Keratinocyte (primary cell): ENCODE measurements around the gene CLOCK. TPM values are rescaled to one million over a fixed set of nuclear protein-coding genes. Genes with fewer than 3 reads are reported as not detected.

Experiments used
- DNase-seq: peaks from one replicate; pipeline ENCODE4 v3.0.0-alpha.2; 2011; ENCODE audit warnings: low read depth, missing footprints, low spot score
- FAIRE-seq: peaks from 2 replicates; lab custom pipeline; 2011; peaks lifted over from hg19 to GRCh38; lab: Jason Lieb, UNC
- H2AFZ ChIP-seq: 2 replicates; pipeline ENCODE4 v1.6.0; 2012; ENCODE audit warnings: low read length, control low read depth, inconsistent platforms; ENCODE audit not compliant: control insufficient read depth
- H3K27ac ChIP-seq: 2 replicates; pipeline ENCODE4 v1.5.1; 2011; ENCODE audit warnings: low read length; ENCODE audit not compliant: control insufficient read depth, insufficient read depth
- H3K27me3 ChIP-seq: 3 replicates; pipeline ENCODE4 v1.6.0; 2011; ENCODE audit warnings: low read length; ENCODE audit not compliant: control insufficient read depth, insufficient read depth; ENCODE audit errors: extremely low read depth
- H3K36me3 ChIP-seq, 2 experiments: 2 replicates in 1 of 2; 3 replicates in 1 of 2; pipeline ENCODE4 v1.5.1; 2011; ENCODE audit warnings: low read length in 2 of 2, mild to moderate bottlenecking in 1 of 2; ENCODE audit not compliant: control insufficient read depth in 2 of 2, insufficient read depth in 2 of 2; ENCODE audit errors: extremely low read depth in 1 of 2
- H3K4me1 ChIP-seq: 3 replicates; pipeline ENCODE4 v1.5.1; 2011; ENCODE audit warnings: low read length; ENCODE audit not compliant: control insufficient read depth, insufficient read depth; ENCODE audit errors: extremely low read depth
- H3K4me2 ChIP-seq: 3 replicates; pipeline ENCODE4 v1.6.0; 2011; ENCODE audit warnings: low read depth, low read length; ENCODE audit not compliant: control insufficient read depth, insufficient read depth; ENCODE audit errors: extremely low read depth
- H3K4me3 ChIP-seq, 3 experiments: fragments of 200-600 bp in 1 of 3; sonication (generic) in 1 of 3; 2 replicates in 2 of 3; 3 replicates in 1 of 3; pipeline ENCODE4 v1.5.1; 2011 to 2016; ENCODE audit warnings: low read length in 3 of 3, mild to moderate bottlenecking in 3 of 3, control low read depth in 2 of 3, inconsistent platforms in 1 of 3, low read depth in 1 of 3, mixed read lengths in 1 of 3, mixed run types in 1 of 3, moderate library complexity in 1 of 3; ENCODE audit not compliant: control insufficient read depth in 2 of 3, insufficient read depth in 2 of 3; ENCODE audit errors: extremely low read depth in 1 of 3
- H3K79me2 ChIP-seq: 2 replicates; pipeline ENCODE4 v1.6.0; 2012; ENCODE audit warnings: low read length; ENCODE audit not compliant: control insufficient read depth, insufficient read depth
- H3K9ac ChIP-seq: 3 replicates; pipeline ENCODE4 v1.6.0; 2011; ENCODE audit warnings: low read length; ENCODE audit not compliant: control insufficient read depth, insufficient read depth; ENCODE audit errors: extremely low read depth
- H3K9me1 ChIP-seq: 3 replicates; pipeline ENCODE4 v1.6.0; 2011; ENCODE audit warnings: low read length; ENCODE audit not compliant: control insufficient read depth, insufficient read depth; ENCODE audit errors: extremely low read depth
- H3K9me3 ChIP-seq: 2 replicates; pipeline ENCODE4 v1.5.1; 2012; ENCODE audit warnings: low read depth, low read length; ENCODE audit not compliant: control insufficient read depth
- H4K20me1 ChIP-seq: 3 replicates; pipeline ENCODE4 v1.6.0; 2011; ENCODE audit warnings: low read length; ENCODE audit not compliant: control insufficient read depth, insufficient read depth; ENCODE audit errors: extremely low read depth
- EZH2 ChIP-seq: IDR thresholded peaks from one replicate; pipeline ENCODE4 v1.6.1; 2012; ENCODE audit warnings: inconsistent platforms, mild to moderate bottlenecking, low read length, moderate library complexity
- dilution Hi-C: fragments of 300-500 bp; cut with MboI; formaldehyde crosslinking; loops from one replicate; pipeline ENCODE4 v1.7.0; 2020; ENCODE audit warnings: low sequenced_read_pairs; ENCODE audit not compliant: extremely low pct_ligation_motif_present
- polyA plus RNA-seq, 5 experiments: library from polyadenylated mRNA; depleted of rRNA in 3 of 5; stranded (reverse) in 3 of 5; stranded (forward) in 1 of 5; unstranded in 1 of 5; fragments of >200 nt; gene quantifications; 1 replicate in 1 of 5; 2 replicates in 3 of 5; 3 replicates in 1 of 5; pipeline versions ENCODE4 v1.2.1 to v1.2.3, GENCODE V29; 2011 to 2012; ENCODE audit warnings: missing spikeins in 2 of 5, low read depth in 1 of 5, low replicate concordance in 1 of 5
- TF ChIP-seq, protein P1 (sequence below), 3 experiments: IDR thresholded peaks in 1 of 3; conservative IDR thresholded peaks in 1 of 3; optimal IDR thresholded peaks in 1 of 3; 2 replicates in 2 of 3; 3 replicates in 1 of 3; pipeline versions ENCODE3 to v1.5.1; 2011; ENCODE audit warnings: low read length in 3 of 3, mild to moderate bottlenecking in 3 of 3, moderate library complexity in 2 of 3, control low read depth in 1 of 3, inconsistent platforms in 1 of 3; ENCODE audit not compliant: insufficient read depth in 2 of 3; ENCODE audit errors: extremely low read depth in 1 of 3

The CLOCK gene
- polyA plus RNA-seq, 1 donor (not counting 4 experiments of a cell fraction or from before 2014, with no cell fraction given): 27.1 TPM

DNA sequence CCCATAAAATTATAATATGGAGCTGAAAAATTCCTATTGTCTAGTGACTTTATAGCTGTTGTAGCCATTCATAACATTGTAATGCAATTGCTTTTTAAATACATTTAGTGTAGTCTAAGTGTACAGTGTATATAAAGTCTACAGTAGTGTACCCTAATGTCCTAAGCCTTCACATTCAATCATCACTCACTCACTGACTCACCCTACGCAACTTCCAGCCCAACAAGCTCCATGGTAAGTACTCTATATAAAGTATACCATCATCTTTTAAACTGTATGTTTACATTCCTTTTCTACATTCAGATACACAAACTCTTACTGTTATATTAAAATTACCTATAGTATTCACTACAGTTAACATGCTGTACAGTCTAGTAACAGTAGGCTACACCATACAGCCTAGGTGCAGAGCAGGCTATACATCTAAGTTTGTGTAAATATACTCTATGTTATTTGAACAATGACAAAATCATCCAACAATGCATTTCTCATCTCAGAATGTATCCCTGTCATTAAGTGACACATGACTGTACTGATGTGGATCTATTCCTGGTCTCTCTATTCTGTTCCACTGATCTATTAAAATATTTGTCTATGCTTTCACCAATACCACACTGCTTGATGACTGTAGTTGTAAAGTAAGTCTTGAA is 33.7 kb downstream of the CLOCK start:
- Histone ChIP-seq H3K4me1 (no peaks in the 10 kb centered on the region), H3K79me2 (peaks cover 25% of the 10 kb centered on the region), H3K9me3 (no peaks in the 10 kb centered on the region), H4K20me1 (no peaks in the 10 kb centered on the region), H3K36me3 (no peaks in the 10 kb centered on the region), H3K4me2 (no peak overlapping the region), H3K27ac (no peak overlapping the region), H3K4me3 (no peak overlapping the region), H3K9me1 (no peaks in the 10 kb centered on the region), H3K9ac (no peak overlapping the region), H2AFZ (no peak overlapping the region), H3K27me3 (no peaks in the 10 kb centered on the region)
- FAIRE-seq (no peak), DNase-seq (no peak)
- TF ChIP-seq, protein P1, sequence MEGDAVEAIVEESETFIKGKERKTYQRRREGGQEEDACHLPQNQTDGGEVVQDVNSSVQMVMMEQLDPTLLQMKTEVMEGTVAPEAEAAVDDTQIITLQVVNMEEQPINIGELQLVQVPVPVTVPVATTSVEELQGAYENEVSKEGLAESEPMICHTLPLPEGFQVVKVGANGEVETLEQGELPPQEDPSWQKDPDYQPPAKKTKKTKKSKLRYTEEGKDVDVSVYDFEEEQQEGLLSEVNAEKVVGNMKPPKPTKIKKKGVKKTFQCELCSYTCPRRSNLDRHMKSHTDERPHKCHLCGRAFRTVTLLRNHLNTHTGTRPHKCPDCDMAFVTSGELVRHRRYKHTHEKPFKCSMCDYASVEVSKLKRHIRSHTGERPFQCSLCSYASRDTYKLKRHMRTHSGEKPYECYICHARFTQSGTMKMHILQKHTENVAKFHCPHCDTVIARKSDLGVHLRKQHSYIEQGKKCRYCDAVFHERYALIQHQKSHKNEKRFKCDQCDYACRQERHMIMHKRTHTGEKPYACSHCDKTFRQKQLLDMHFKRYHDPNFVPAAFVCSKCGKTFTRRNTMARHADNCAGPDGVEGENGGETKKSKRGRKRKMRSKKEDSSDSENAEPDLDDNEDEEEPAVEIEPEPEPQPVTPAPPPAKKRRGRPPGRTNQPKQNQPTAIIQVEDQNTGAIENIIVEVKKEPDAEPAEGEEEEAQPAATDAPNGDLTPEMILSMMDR (optimal IDR thresholded peaks at IDR 0.05 in 1 of 3, IDR thresholded peaks at IDR 0.05 in 1 of 3, conservative IDR thresholded peaks at IDR 0.05 in 1 of 3; ENCODE audit: extremely low read depth in 1 of 3, insufficient read depth in 2 of 3, low read length in 3 of 3): no peak
- TF ChIP-seq EZH2: no peak
- dilution Hi-C loops: no loop called here

DNA sequence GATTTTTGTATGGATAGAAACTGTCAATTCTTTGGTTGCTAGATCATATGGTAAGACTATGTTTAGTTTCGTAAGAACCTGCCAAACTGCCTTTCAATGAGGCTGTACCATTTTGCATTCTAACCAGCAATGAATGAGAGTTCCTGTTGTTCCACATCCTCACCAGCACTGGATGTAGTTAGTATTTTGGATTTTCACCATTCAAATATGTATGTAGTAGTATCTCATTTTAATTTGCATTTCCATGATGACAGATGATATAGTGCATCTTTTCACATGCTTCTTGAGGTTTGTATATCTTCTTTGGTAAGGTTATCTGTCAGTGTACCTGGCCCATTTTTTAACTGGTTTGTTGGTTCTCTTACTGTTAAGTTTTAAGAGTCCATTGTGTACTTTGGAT is 34.6 kb downstream of the CLOCK start:
- Histone ChIP-seq H4K20me1 (no peaks in the 10 kb centered on the region), H3K27me3 (no peaks in the 10 kb centered on the region), H3K36me3 (no peaks in the 10 kb centered on the region), H3K9ac (no peak overlapping the region), H3K4me3 (no peak overlapping the region), H3K27ac (no peak overlapping the region), H3K9me3 (no peaks in the 10 kb centered on the region), H3K79me2 (peaks cover 25% of the 10 kb centered on the region), H3K9me1 (no peaks in the 10 kb centered on the region), H2AFZ (no peak overlapping the region), H3K4me1 (no peaks in the 10 kb centered on the region), H3K4me2 (no peak overlapping the region)
- no peak for DNase-seq
- TF ChIP-seq, protein P1 (optimal IDR thresholded peaks at IDR 0.05 in 1 of 3, IDR thresholded peaks at IDR 0.05 in 1 of 3, conservative IDR thresholded peaks at IDR 0.05 in 1 of 3; ENCODE audit: extremely low read depth in 1 of 3, insufficient read depth in 2 of 3, low read length in 3 of 3): no peak
- no peak for TF ChIP-seq EZH2
- no peak for FAIRE-seq
- dilution Hi-C loops: no loop called here
